Measurements from ENCODE around the gene DHRS13. TPM values are rescaled to one million over a fixed set of nuclear protein-coding genes. Genes with fewer than 3 reads are reported as not detected.
"Not testable (repeated sequence)": the region's sequence is repeated elsewhere in the genome, so short reads cannot be mapped to it uniquely, and the experiment has no call there.

The DHRS13 gene
- total RNA-seq, 1 donor from 2014 or later = 11.8 TPM

DNA sequence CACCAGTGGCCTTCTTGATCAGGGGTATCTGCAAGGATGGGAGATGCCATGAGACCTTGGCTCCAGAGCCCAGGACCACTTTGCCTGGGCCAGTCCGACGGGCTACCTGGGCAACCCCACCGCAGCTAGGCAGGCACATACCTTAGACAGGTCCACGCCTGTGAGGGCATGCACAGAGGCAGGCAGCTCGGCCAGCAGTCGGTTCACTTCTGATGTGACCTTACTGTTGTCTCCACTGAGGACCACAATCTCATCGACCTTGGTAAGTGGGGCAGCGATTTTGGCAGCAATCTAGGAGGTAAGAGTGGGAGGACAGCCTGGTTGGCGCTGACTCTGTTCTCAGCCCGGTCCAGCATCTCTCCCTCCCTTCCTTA is 22.3 kb downstream of the DHRS13 start:
- Histone ChIP-seq H3K4me3 (no peak overlapping the region), H3K27me3 (no peaks in the 10 kb centered on the region), H3K4me1 (no peaks in the 10 kb centered on the region), H3K36me3 (peaks cover 0 to 58% of the 10 kb centered on the region in 2 donors), H3K9me3 (no peaks in the 10 kb centered on the region), H3K27ac (no peak overlapping the region)
- TF ChIP-seq POLR2AphosphoS5 (IDR thresholded peaks at IDR 0.05; ENCODE audit: insufficient read depth in 1 of 2, low read depth in 1 of 2) (no peak), POLR2A (IDR thresholded peaks at IDR 0.05) (no peak)
- TF ChIP-seq, protein P1, sequence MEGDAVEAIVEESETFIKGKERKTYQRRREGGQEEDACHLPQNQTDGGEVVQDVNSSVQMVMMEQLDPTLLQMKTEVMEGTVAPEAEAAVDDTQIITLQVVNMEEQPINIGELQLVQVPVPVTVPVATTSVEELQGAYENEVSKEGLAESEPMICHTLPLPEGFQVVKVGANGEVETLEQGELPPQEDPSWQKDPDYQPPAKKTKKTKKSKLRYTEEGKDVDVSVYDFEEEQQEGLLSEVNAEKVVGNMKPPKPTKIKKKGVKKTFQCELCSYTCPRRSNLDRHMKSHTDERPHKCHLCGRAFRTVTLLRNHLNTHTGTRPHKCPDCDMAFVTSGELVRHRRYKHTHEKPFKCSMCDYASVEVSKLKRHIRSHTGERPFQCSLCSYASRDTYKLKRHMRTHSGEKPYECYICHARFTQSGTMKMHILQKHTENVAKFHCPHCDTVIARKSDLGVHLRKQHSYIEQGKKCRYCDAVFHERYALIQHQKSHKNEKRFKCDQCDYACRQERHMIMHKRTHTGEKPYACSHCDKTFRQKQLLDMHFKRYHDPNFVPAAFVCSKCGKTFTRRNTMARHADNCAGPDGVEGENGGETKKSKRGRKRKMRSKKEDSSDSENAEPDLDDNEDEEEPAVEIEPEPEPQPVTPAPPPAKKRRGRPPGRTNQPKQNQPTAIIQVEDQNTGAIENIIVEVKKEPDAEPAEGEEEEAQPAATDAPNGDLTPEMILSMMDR (IDR thresholded peaks at IDR 0.05) = no peak
- DNase-seq (ENCODE audit: extremely low spot score in 2 of 2) = peak in 1 of 2 donors; percentile 84
- intact Hi-C loops (cut with DNase I) = no loop called here

DNA sequence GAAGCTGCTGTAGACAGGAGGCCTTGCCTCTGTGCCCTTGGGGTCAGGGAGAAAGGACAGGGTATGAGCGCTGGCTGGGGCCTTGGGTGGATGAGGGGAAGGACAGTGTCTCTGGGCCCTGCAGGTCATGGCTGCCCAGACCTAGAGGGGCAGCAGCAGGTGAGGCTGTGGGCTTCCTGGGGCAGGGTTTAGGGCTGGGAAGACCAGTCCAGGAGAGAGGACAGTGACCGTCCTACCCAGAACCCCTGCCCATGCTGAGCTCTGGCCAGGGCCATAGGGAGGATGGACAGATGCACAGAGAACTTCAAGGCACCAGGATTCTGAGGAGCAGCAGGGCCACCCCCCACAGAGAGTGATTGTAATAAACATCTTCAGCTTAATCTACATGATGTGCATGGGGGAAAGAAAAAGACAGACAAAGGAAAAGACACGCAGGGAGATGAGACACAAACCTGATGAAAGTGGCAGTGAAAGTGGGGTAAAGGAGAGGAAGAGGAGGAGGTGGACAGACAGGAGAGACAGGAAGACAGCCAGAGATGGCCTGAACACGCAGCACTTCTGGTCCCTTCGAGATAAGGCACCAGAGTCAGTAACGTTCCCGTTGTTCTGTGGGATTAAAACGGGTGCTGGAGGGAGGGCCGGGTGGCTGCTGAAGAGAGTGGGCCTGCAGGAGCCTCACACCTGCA is 22.9 kb downstream of the DHRS13 start:
- TF ChIP-seq, protein P1 (IDR thresholded peaks at IDR 0.05) = no peak
- TF ChIP-seq POLR2AphosphoS5 (IDR thresholded peaks at IDR 0.05; ENCODE audit: insufficient read depth in 1 of 2, low read depth in 1 of 2) (no peak), POLR2A (IDR thresholded peaks at IDR 0.05) (no peak)
- Histone ChIP-seq H3K36me3 (peaks cover 0 to 52% of the 10 kb centered on the region in 2 donors), H3K4me3 (no peak overlapping the region), H3K9me3 (no peaks in the 10 kb centered on the region), H3K27ac (no peak overlapping the region), H3K4me1 (no peaks in the 10 kb centered on the region), H3K27me3 (no peaks in the 10 kb centered on the region)
- intact Hi-C loops (cut with DNase I) = no loop called here
- peak in 1 of 2 donors; percentile 81 for DNase-seq (ENCODE audit: extremely low spot score in 2 of 2)

DNA sequence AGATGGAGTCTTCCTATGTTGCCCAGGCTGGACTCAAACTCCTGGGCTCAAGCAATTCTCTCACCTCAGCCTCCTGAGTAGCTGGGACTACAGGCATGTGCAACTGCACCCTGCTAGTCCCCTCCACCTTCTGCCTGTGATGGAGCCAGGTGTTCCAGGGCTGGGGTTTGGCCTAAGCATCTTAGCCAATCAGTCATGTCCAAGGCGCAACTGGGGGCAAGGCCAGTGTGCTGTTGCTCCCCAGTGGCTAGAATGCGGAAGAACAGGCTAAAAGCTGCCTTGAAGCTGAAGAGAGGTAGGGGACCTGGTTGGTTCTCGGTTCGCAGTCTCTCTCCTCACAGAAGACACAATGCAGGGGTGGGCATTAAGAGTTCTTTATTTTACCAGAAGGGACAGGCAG is 23.9 kb downstream of the DHRS13 start:
- intact Hi-C loops (cut with DNase I) = no loop called here
- Histone ChIP-seq H3K4me1 (no peaks in the 10 kb centered on the region), H3K4me3 (no peak overlapping the region), H3K27me3 (no peaks in the 10 kb centered on the region), H3K9me3 (no peaks in the 10 kb centered on the region), H3K27ac (no peak overlapping the region), H3K36me3 (peaks cover 0 to 45% of the 10 kb centered on the region in 2 donors)
- TF ChIP-seq, protein P1 (IDR thresholded peaks at IDR 0.05) = no peak
- peak in 1 of 2 donors; percentile 82 for DNase-seq (ENCODE audit: extremely low spot score in 2 of 2)

DNA sequence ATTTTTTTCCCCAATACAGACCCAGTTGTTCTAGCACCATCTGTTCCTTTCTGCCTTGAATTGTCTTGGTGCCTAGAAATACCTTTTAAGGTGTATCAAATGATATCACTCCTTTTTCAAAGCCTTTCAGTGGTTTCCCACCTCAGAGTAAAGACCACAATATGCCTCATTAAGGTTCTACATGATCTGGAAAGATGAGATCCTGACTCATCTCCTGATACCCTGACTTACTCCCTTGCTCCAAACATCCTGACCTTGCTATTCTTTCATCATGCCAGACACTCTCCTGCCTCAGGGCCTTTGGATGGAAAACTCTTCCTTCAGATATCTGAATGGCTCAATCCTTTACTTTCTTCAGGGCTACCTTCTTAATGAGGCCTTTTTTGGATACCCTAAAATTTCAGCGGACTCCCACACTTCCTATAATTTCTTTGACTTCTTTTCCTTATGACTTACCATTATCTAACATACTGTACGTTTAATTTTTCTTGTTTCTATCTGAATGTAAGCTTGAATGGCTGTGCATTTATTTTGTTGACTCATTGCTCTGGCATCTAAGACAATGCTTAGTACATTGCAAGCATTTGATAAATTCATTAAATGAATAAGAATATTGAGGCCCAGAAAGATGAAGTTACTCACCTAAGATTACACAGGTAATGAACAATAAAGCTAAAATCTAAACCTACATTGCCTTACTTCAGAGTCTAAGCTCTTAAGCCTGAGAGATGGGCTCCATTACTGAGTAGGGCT is 24.5 kb downstream of the DHRS13 start:
- H3K36me3 ChIP-seq = peaks cover 0 to 41% of the 10 kb centered on the region in 2 donors
- intact Hi-C loops (cut with DNase I) = no loop called here

DNA sequence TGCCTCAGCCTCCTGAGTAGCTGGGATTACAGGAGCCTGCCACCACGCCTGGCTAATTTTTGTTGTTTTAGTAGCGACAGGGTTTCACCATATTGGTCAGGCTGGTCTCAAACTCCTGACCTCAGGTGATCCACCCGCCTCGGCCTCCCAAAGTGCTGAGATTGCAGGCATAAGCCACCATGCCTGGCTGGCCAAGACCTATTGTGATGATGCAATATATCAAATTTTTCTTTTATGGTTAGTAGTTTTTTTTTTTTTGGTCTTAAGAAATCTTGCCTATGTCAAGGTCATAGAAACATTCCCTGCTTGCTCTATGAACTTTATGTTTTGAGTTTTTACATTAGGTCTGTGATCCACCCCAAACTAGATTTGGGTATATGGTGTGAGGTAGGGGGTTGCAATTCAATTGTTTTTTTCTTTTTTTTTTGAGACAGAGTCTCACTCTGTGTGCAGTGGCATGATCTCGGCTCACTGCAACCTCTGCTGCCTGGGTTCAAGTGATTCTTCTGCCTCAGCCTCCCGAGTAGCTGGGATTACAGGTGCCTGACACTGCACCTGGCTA is 25.6 kb downstream of the DHRS13 start:
- intact Hi-C loops (cut with DNase I); DNase-seq (ENCODE audit: extremely low spot score in 2 of 2); H3K27ac ChIP-seq; H3K27me3 ChIP-seq; H3K4me1 ChIP-seq; H3K9me3 ChIP-seq; H3K4me3 ChIP-seq: not testable (repeated sequence)
- peaks cover 0 to 30% of the 10 kb centered on the region in 2 donors for H3K36me3 ChIP-seq

More for the DNA sequence above, 24.5 kb downstream of the DHRS13 start:
- Histone ChIP-seq H3K27ac (no peak overlapping the region), H3K4me3 (no peak overlapping the region), H3K9me3 (no peaks in the 10 kb centered on the region), H3K27me3 (no peaks in the 10 kb centered on the region), H3K4me1 (no peaks in the 10 kb centered on the region)
- TF ChIP-seq, protein P1 (IDR thresholded peaks at IDR 0.05) = no peak
- no peak for TF ChIP-seq POLR2AphosphoS5 (IDR thresholded peaks at IDR 0.05; ENCODE audit: insufficient read depth in 1 of 2, low read depth in 1 of 2)
- TF ChIP-seq POLR2A (IDR thresholded peaks at IDR 0.05) = no peak
- DNase-seq (ENCODE audit: extremely low spot score in 2 of 2) = no peak

Data from vagina (tissue), 2 donors.